Heart left ventricle (tissue), 13 donors: Measurements from ENCODE around the gene TGFBR1.

ENCODE experiments used
- CTCF ChIP-seq, 12 donors: fragments of 200-600 bp; sonication (generic) in 4 of 12; IDR thresholded peaks; one replicate each; pipeline versions ENCODE4 v1.5.0 to v1.8.0; 2018 to 2022; ENCODE audit warnings: antibody characterized with exemption in 12 of 12, mild to moderate bottlenecking in 5 of 12
- POLR2A ChIP-seq, 2 donors: fragments of 450-650 bp; IDR thresholded peaks; one replicate each; pipeline ENCODE4 v1.6.1; 2017; ENCODE audit warnings: antibody characterized with exemption in 2 of 2, mild to moderate bottlenecking in 2 of 2, moderate library complexity in 2 of 2
- donor health status: ischemic (EF 13 %, LVEDD 7.1; RV severe dilation, severe dysfunction).
- donor health status: DM: no; HTN: yes; CAD: no.
- donor health status: DM: no; HTN: no; CAD: no.
- donor health status: ischemic (EF 25% LVEDD 6.9; RV normal size, moderate dysfunction).
- donor health status: ischemic (EF 25% LVEDD 5.7; RV mildly dilated, moderate dysfunction).
- donor health status: ischemic (EF 35%, LVEDD 5.7; RV mildly dilated, moderate dysfunction).
- donor health status: nonischemic (EF 11% LVEDD 7.7; RV severe dilation, severe dysfunction).
- donor health status: DM: yes; HTN: yes; CAD: no.
- donor health status: PGD.
- donor health status: ischemic (EF 29% LVEDD 5.4; RV normal size, mild dysfunction).
- donor health status: nonischemic (EF 23%, LVEDD 6.1; RV moderate dilation, normal function).

GRCh38 chr9:99128133-99128406 is 23.2 kb downstream of the TGFBR1 start:
- TF ChIP-seq CTCF (IDR thresholded peaks at IDR 0.05) (no peak), POLR2A (IDR thresholded peaks at IDR 0.05) (no peak)
